Trophoblast cell (in vitro differentiated cells and primary cell): ENCODE results near the gene AIFM2.
A peak's percentile ranks its signal among the peaks of the same experiment; 100 is the strongest.

ENCODE experiments used
- DNase-seq, 2 donors: peaks; one replicate each; pipeline ENCODE4 v3.0.0-alpha.2; 2016
- H2AFZ ChIP-seq: 2 replicates; pipeline ENCODE4 v1.6.1; 2013; ENCODE audit warnings: low read length, moderate library complexity, mild to moderate bottlenecking; ENCODE audit not compliant: insufficient read depth, poor library complexity
- H2AK5ac ChIP-seq: 2 replicates; pipeline ENCODE4 v1.6.1; 2013; ENCODE audit warnings: mild to moderate bottlenecking, low read length
- H2BK120ac ChIP-seq: 2 replicates; pipeline ENCODE4 v1.6.1; 2013; ENCODE audit warnings: low read length, mild to moderate bottlenecking, moderate library complexity; ENCODE audit not compliant: insufficient read depth, poor library complexity
- H2BK12ac ChIP-seq: 2 replicates; pipeline ENCODE4 v1.6.1; 2013; ENCODE audit warnings: mild to moderate bottlenecking, low read length, moderate library complexity
- H2BK5ac ChIP-seq: 2 replicates; pipeline ENCODE4 v1.6.1; 2013; ENCODE audit warnings: low read length, low read depth, moderate library complexity, mild to moderate bottlenecking; ENCODE audit not compliant: poor library complexity
- H3K14ac ChIP-seq: 2 replicates; pipeline ENCODE4 v1.6.1; 2013; ENCODE audit warnings: mild to moderate bottlenecking, low read length
- H3K18ac ChIP-seq: 2 replicates; pipeline ENCODE4 v1.6.1; 2013; ENCODE audit warnings: mild to moderate bottlenecking, low read length
- H3K23ac ChIP-seq: 2 replicates; pipeline ENCODE4 v1.6.1; 2013; ENCODE audit warnings: low read length
- H3K27ac ChIP-seq: 2 replicates; pipeline ENCODE4 v1.5.1; 2013; ENCODE audit warnings: low read depth, mild to moderate bottlenecking, inconsistent platforms, low read length, moderate library complexity
- H3K27me3 ChIP-seq: 2 replicates; pipeline ENCODE4 v1.6.1; 2013; ENCODE audit warnings: inconsistent platforms, mild to moderate bottlenecking, low read length, moderate library complexity; ENCODE audit not compliant: insufficient read depth
- H3K36me3 ChIP-seq, 2 experiments: 1 replicate in 1 of 2; 2 replicates in 1 of 2; pipeline ENCODE4 v1.6.1; 2013; ENCODE audit warnings: low read length in 2 of 2, mild to moderate bottlenecking in 2 of 2, moderate library complexity in 1 of 2; ENCODE audit not compliant: insufficient read depth in 2 of 2, control insufficient read depth in 1 of 2
- H3K4ac ChIP-seq: 2 replicates; pipeline ENCODE4 v1.6.1; 2013; ENCODE audit warnings: low read depth, mild to moderate bottlenecking, low read length, moderate library complexity
- H3K4me1 ChIP-seq, 2 experiments: 1 replicate in 1 of 2; 2 replicates in 1 of 2; pipeline ENCODE4 v1.6.1; 2013; ENCODE audit warnings: low read length in 2 of 2, mild to moderate bottlenecking in 2 of 2, moderate library complexity in 1 of 2; ENCODE audit not compliant: insufficient read depth in 2 of 2, control insufficient read depth in 1 of 2
- H3K4me2 ChIP-seq: 2 replicates; pipeline ENCODE4 v1.6.1; 2013; ENCODE audit warnings: inconsistent platforms, mild to moderate bottlenecking, low read length, moderate library complexity
- H3K4me3 ChIP-seq: 2 replicates; pipeline ENCODE4 v1.5.1; 2013; ENCODE audit warnings: mild to moderate bottlenecking, low read depth, low read length, inconsistent platforms
- H3K79me1 ChIP-seq: one replicate; pipeline ENCODE4 v1.6.1; 2013; ENCODE audit warnings: low read length
- H3K79me2 ChIP-seq: 2 replicates; pipeline ENCODE4 v1.6.1; 2013; ENCODE audit warnings: low read length, mild to moderate bottlenecking; ENCODE audit not compliant: control insufficient read depth, insufficient read depth, poor library complexity
- H3K9ac ChIP-seq: 2 replicates; pipeline ENCODE4 v1.6.1; 2013; ENCODE audit warnings: mild to moderate bottlenecking, low read length
- H3K9me3 ChIP-seq: 2 replicates; pipeline ENCODE4 v1.6.1; 2013; ENCODE audit warnings: low read depth, mild to moderate bottlenecking, control low read depth, inconsistent platforms, low read length; ENCODE audit not compliant: insufficient read depth
- H4K12ac ChIP-seq: 2 replicates; pipeline ENCODE4 v1.6.1; 2013; ENCODE audit warnings: low read depth, mild to moderate bottlenecking, low read length, moderate library complexity
- H4K8ac ChIP-seq: 2 replicates; pipeline ENCODE4 v1.6.1; 2013; ENCODE audit warnings: low read depth, mild to moderate bottlenecking, low read length, moderate library complexity
- H4K91ac ChIP-seq: one replicate; pipeline ENCODE4 v1.6.1; 2013; ENCODE audit warnings: low read depth, mild to moderate bottlenecking, low read length, moderate library complexity
- WGBS: extraction: QIAGEN DNeasy Blood & Tissue Kit; methylation state at CpG from one replicate; pipeline ENCODE4 v1.1.7; 2013; ENCODE audit warnings: missing lambda C conversion rate; ENCODE audit not compliant: insufficient read length, insufficient coverage; ENCODE audit errors: extremely low coverage; 5-methylcytosine and 5-hydroxymethylcytosine counted together

AIFM2 gene

DNA sequence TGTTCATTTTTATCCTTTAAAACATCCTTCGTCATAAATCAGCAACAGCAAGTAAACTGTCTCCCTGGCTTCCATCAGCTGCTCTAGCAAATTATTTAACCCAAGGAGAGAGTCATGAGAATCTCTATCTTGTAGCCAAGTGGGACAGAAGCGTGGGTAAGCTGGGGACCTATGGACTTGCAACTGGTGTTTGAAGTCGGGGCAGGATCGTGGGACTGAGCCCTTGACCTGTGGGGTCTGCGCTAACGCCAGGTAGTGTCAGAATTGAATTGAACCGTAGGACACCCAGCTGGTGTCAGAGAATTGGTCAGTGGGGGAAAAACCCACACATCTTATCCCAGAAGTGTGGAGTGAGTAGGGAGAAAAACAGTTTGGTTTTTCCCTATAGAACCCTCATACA is 13.4 kb downstream of the AIFM2 start:
- no peak overlapping the region for H3K27ac ChIP-seq
- WGBS, result no CpG with 5 or more reads among the region's 7 CpGs
- H2AFZ ChIP-seq, result no peak overlapping the region
- H3K4ac ChIP-seq, result no peak overlapping the region
- H4K91ac ChIP-seq, result no peak overlapping the region
- peaks cover 3% of the 10 kb centered on the region for H3K9me3 ChIP-seq
- H3K4me3 ChIP-seq, result no peak overlapping the region
- H2AK5ac ChIP-seq, result no peak overlapping the region
- H3K23ac ChIP-seq, result no peak overlapping the region
- no peaks in the 10 kb centered on the region for H3K79me2 ChIP-seq
- H2BK5ac ChIP-seq, result no peak overlapping the region
- no peak overlapping the region for H4K8ac ChIP-seq
- peaks cover 0 to 5% of the 10 kb centered on the region in 2 experiments for H3K4me1 ChIP-seq
- H4K12ac ChIP-seq, result no peak overlapping the region
- no peaks in the 10 kb centered on the region for H3K79me1 ChIP-seq
- no peak overlapping the region for H2BK120ac ChIP-seq
- no peak overlapping the region for H3K14ac ChIP-seq
- no peaks in the 10 kb centered on the region for H3K27me3 ChIP-seq
- H3K4me2 ChIP-seq, result no peak overlapping the region
- H3K9ac ChIP-seq, result no peak overlapping the region
- H3K36me3 ChIP-seq, result no peaks in the 10 kb centered on the region
- no peak for DNase-seq
- H3K18ac ChIP-seq, result no peak overlapping the region
- no peak overlapping the region for H2BK12ac ChIP-seq

DNA sequence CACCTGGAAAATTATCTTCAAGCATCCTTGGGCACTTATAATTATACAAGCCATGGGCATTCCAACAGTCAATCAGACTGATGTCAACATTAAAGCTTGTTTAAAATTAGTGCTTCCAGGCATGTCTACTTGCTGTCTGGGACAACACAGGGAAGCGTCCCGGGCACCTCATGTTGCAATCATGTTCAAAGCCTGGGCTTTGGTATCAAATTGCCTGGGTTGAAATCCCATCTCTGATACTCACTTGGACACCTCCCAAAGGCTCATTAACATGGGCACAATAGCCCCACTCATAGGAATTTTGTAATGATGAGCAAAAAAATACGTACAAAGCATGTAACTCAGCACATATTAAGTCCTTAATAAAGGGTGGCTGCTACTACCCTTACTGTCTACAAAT is 14.4 kb downstream of the AIFM2 start:
- H3K79me2 ChIP-seq, result no peaks in the 10 kb centered on the region
- H3K79me1 ChIP-seq, result no peaks in the 10 kb centered on the region
- no CpG with 5 or more reads among the region's 3 CpGs for WGBS
- no peaks in the 10 kb centered on the region for H3K27me3 ChIP-seq
- no peak overlapping the region for H3K23ac ChIP-seq
- peaks cover 3% of the 10 kb centered on the region for H3K9me3 ChIP-seq
- H2BK12ac ChIP-seq, result no peak overlapping the region
- H2AK5ac ChIP-seq, result no peak overlapping the region
- H2BK120ac ChIP-seq, result no peak overlapping the region
- no peak overlapping the region for H4K8ac ChIP-seq
- H2AFZ ChIP-seq, result no peak overlapping the region
- no peak overlapping the region for H3K4me3 ChIP-seq
- no peak overlapping the region for H3K27ac ChIP-seq
- H2BK5ac ChIP-seq, result no peak overlapping the region
- H3K4me2 ChIP-seq, result no peak overlapping the region
- no peak overlapping the region for H3K18ac ChIP-seq
- H4K91ac ChIP-seq, result no peak overlapping the region
- no peak overlapping the region for H3K14ac ChIP-seq
- DNase-seq, result no peak
- no peak overlapping the region for H3K9ac ChIP-seq
- H3K36me3 ChIP-seq, result no peaks in the 10 kb centered on the region
- no peak overlapping the region for H3K4ac ChIP-seq
- H3K4me1 ChIP-seq, result peaks cover 0 to 5% of the 10 kb centered on the region in 2 experiments
- H4K12ac ChIP-seq, result no peak overlapping the region

DNA sequence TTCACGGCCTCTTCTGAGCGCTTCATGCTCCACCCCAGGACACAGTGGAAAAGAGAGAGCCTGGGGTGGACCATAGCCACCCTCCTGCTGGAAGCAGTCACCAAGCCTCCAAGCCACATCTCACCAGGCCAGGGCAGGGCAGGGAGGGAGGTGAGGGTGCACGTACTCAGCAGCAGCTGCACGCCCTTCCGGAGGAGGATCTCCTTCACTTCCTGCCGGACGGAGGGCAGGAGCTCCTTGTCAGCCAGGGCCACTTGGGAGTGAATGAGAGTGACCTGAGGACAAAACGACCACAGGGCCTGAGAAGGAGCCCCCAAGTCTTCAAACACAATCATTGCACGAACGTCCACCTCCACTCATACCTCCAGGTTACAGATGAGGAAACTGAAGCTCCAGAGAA is 15.0 kb downstream of the AIFM2 start:
- no CpG with 5 or more reads among the region's 10 CpGs for WGBS
- Histone ChIP-seq H3K4me2 (no peak overlapping the region), H3K14ac (no peak overlapping the region), H4K91ac (no peak overlapping the region), H4K8ac (no peak overlapping the region), H3K4me1 (peaks cover 0 to 5% of the 10 kb centered on the region in 2 experiments), H4K12ac (no peak overlapping the region), H3K18ac (no peak overlapping the region), H3K27ac (no peak overlapping the region), H3K27me3 (no peaks in the 10 kb centered on the region), H2BK12ac (no peak overlapping the region), H2AFZ (no peak overlapping the region), H2BK5ac (no peak overlapping the region), H2BK120ac (no peak overlapping the region), H3K23ac (no peak overlapping the region), H3K9me3 (peaks cover 3% of the 10 kb centered on the region), H3K36me3 (no peaks in the 10 kb centered on the region), H3K4ac (no peak overlapping the region), H3K79me2 (no peaks in the 10 kb centered on the region), H2AK5ac (no peak overlapping the region), H3K4me3 (no peak overlapping the region), H3K9ac (no peak overlapping the region), H3K79me1 (no peaks in the 10 kb centered on the region)
- no peak for DNase-seq

DNA sequence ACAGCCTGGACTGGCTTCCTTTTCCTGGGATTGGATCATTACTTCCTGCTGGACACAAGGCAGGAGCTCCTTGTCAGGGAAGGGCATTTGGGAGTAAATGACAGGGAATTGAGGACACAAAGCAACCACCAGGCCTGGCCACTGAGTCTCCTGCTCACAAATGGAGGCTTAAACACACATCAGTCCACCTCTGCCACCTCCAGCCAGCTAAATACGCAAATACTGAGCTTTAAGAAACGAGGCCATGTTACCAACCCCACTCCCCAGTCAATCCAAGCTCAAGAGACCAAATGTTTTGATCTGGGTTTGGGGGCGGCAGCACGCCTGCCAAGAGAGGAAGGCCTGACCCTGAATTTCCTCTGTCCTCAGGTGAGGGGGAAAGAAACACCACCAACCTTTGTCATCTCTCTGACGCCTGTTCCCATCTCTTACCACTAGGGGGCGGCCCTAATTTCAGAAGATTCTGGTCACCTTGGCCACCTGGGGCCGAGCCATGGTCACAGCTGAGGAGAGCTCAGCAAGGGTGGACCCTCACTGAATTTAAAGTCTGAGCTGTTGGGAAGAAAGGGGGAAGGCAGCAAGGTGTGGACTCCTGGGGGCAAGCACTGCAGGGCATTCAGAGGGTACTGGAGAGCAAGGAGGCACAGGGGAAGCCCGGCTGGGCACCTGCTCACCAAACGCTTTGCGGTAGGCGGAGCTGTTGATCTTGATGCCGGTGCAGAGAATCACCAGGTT is 16.5 kb downstream of the AIFM2 start:
- no peaks in the 10 kb centered on the region for H3K79me1 ChIP-seq
- H2BK5ac ChIP-seq, result no peak overlapping the region
- peak; percentile 30 to 82 for DNase-seq
- H3K4me1 ChIP-seq, result peaks cover 0 to 5% of the 10 kb centered on the region in 2 experiments
- no peak overlapping the region for H2BK12ac ChIP-seq
- H3K27ac ChIP-seq, result no peak overlapping the region
- no peak overlapping the region for H2BK120ac ChIP-seq
- H3K14ac ChIP-seq, result no peak overlapping the region
- H3K27me3 ChIP-seq, result no peaks in the 10 kb centered on the region
- no peaks in the 10 kb centered on the region for H3K79me2 ChIP-seq
- H2AFZ ChIP-seq, result no peak overlapping the region
- H2AK5ac ChIP-seq, result no peak overlapping the region
- no peak overlapping the region for H3K4me2 ChIP-seq
- no CpG with 5 or more reads among the region's 12 CpGs for WGBS
- peaks cover 3% of the 10 kb centered on the region in 2 experiments for H3K36me3 ChIP-seq
- peak overlapping the region; percentile 28 for H3K9ac ChIP-seq
- no peak overlapping the region for H3K4ac ChIP-seq
- H4K12ac ChIP-seq, result no peak overlapping the region
- no peak overlapping the region for H4K91ac ChIP-seq
- H4K8ac ChIP-seq, result no peak overlapping the region
- H3K23ac ChIP-seq, result no peak overlapping the region
- H3K18ac ChIP-seq, result no peak overlapping the region
- H3K9me3 ChIP-seq, result peaks cover 3% of the 10 kb centered on the region
- no peak overlapping the region for H3K4me3 ChIP-seq
